ENCODE measurements around the gene TMEM72.

The TMEM72 gene

GRCh38 chr10:44980309-44981171, 69.4 kb downstream of the TMEM72 start:
- peak; percentile 21 for DNase-seq (ENCODE audit: low read depth)

DNA sequence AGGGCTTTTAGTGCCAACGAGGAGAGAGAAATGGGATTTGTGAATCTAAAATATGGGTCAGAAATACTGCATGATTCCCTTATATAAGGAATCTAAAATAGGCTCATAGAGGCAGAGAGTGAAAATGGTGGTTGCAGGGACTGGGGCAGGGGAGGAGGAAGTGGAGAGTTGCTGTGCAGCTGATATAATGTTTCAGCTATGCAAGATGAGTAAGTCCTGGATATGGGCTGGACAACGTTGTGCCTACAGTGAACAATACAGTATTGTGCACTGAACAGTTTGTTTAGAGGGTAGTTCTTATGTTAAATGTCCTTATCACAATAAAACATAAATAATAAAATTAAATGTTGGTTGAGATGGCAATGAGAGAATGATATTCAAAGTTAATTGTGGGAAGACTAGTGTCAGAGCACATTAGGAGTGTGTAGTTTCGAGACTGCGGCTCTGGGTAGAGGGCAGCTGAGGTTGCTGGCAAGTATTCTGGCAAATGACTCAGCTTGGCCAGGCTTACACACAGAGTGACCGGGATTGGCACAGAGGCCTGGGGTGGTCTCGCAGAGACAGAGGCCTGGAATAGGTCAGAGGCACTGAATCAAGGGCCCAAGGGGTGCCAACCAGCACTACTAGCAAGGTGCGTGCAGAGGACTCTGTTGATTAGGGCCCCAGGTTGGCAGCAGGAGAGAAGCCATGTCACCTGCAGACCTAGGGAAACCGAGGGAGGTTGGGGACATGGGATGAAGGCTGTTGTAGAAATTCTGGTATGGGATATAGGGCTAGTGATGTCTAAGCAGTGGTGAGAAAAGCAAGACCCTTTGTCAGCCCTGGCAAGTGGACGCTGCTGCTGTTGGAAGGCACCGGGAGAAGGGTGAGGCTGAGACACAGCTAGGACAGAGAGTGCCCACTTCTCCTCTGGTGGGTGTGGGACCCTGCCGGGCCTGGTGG, 70.3 kb downstream of the TMEM72 start:
- peak; percentile 93 for DNase-seq (ENCODE audit: low read depth)

DNA sequence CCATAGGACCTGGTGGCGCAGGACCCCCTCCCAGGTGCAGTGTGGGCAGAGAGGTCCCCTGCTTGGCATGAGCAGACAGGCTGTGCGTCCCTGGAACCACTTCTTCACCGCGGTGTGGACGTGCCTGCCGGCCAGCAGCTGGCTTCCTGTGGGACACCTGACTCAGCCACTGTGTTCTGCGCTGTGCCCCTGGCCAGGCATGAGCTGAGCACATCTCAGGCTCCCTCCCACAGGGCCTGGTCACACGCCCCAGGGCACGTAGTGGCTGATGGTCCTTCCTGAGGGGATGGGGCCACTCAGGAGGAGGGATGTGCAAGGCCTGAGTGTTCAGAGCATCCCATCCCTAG, 71.0 kb downstream of the TMEM72 start:
- peak; percentile 91 for DNase-seq (ENCODE audit: low read depth)

- DNase-seq (ENCODE audit: low read depth): no peak
Measured at GRCh38 chr10:44982496-44982895, 71.4 kb downstream of the TMEM72 start.

- no peak for DNase-seq (ENCODE audit: low read depth)
Measured at GRCh38 chr10:44983066-44983894, 72.1 kb downstream of the TMEM72 start.

DNA sequence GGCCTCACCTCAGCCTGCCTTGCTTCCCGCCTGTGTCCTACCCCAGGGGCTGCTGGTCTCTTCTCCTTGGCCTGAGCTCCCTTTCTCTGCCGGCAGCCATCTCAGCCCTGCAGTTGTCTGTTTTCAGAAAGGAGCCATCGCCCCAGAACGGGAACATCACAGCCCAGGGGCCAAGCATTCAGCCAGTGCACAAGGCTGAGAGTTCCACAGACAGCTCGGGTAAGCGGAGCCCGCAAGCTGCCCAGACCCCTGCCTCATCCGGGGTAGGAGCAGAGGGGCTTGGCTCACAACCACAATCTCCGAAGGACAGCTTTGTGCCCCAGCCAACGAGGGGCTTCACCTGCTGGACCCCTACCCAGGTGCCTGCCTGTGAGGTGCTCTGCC, 72.8 kb downstream of the TMEM72 start:
- no peak for DNase-seq (ENCODE audit: low read depth)

DNA sequence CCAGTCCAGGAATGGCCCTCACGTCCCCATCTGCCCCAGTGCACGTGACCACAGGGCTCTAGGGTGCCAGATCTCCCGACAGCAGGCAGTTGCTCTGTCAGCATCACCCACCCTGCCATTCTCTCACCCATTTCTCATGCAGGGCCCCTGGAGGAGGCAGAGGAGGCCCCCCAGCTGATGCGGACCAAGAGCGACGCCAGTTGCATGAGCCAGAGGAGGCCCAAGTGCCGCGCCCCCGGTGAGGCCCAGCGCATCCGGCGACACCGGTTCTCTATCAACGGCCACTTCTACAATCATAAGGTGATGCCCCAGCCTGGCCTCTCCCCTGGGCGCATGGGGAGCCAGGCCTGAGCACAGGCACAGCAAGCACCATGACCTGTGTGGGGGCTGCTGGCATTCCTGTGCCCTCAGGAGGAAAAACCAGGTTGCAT, 73.5 kb downstream of the TMEM72 start:
- no peak for DNase-seq (ENCODE audit: low read depth)

DNA sequence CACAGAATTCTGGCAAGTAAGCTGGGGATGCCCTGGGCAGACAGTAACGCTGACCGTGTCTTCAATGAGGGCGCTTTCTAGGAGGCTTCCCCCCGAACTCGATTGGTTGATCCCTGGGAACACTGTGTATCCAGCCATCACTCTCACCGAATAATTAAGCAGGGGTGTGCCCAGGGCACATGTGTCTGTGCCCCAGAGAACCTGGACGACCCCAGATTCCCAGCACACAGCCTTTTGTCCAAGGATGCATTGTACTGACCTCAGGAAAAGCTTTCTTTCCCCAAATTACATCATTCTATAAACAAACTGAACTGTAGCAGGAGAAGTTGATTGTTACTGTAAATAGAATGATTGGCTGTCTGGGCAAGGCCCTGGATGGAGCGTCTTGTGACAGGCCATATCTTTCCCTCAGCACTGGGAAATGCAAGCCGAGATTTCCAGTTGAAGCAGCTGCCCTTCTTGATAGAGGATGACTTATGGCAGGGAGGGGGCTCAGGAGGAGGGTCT, 74.1 kb downstream of the TMEM72 start:
- no peak for DNase-seq (ENCODE audit: low read depth)

- no peak for DNase-seq (ENCODE audit: low read depth)
Measured at GRCh38 chr10:44986179-44986578, 75.0 kb downstream of the TMEM72 start.
